Stimulated activated CD8-positive, alpha-beta memory T cell treated with anti-CD3 and anti-CD28 coated beads, Interleukin-7, amount 100 ng/mL, for 48 hours (primary cell): Measurements from ENCODE around the gene ZNF74.
"Not testable (repeated sequence)": the region's sequence is repeated elsewhere in the genome, so short reads cannot be mapped to it uniquely, and the experiment has no call there.

Experiments used
- DNase-seq, 2 donors: peaks; one replicate each; pipeline ENCODE4 v3.0.0-alpha.2; 2020; ENCODE audit warnings: low read depth in 1 of 2; ENCODE audit errors: extremely low read depth in 1 of 2

Gene ZNF74

DNA sequence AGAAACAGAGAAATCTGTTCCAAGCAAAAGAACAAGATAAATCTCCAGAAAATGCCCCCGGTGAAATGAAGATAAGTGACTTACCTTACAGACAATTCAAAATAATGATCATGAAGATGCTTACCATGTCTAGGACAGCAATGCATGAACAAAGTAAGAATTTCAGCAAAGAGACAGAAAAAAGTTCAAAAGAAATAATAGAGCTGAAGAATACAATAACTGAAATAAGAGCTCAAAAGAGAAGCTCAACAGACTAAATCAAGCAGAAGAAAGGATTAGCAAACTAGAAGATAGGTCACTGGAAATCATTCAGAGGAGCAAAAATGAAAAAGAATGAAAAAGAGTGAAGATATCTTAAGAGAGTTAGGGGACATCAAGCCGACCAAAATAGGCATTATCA, 19.8 kb upstream of the ZNF74 start:
- DNase-seq, result not testable (repeated sequence)

DNA sequence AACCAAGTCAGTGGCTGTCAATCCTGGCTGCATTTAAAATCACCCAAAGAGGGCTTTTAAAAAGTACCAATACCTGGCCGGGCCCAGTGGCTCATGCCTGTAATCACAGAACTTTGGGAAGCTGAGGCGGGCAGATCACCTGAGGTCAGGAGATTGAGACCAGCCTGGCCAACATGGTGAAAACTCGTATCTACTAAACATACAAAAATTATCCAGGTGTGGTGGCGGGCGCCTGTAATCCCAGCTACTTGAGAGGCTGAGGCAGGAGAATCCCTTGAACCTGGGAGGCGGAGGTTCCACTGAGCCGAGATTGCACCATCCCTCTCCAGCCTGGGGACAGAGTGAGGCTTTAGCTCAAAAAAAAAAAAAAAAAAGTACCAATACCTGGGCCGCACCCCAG, 17.7 kb upstream of the ZNF74 start:
- DNase-seq, result not testable (repeated sequence)

DNA sequence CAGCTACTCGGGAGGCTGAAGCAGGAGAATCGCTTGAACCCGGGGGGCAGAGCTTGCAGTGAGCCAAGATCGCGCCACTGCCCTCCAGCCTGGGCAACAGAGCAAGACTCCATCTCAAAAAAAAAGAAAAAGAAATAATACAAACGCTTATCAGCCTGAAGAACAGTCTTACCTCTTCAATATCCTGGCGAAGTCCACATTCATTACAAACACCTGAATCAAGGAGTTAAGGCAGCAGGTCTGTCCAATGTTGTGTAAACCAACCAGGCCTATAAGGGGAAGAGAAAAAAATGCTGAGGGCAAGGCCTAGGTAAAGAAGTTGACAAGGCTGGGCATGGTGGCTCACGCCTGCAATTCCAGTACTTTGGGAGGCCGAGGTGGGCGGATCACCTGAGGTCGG, 17.0 kb upstream of the ZNF74 start:
- not testable (repeated sequence) for DNase-seq

GRCh38 chr22:20378110-20378509, 15.8 kb upstream of the ZNF74 start:
- no peak for DNase-seq

- DNase-seq, result not testable (repeated sequence)
Observed at GRCh38 chr22:20378684-20379083, 15.3 kb upstream of the ZNF74 start.

DNA sequence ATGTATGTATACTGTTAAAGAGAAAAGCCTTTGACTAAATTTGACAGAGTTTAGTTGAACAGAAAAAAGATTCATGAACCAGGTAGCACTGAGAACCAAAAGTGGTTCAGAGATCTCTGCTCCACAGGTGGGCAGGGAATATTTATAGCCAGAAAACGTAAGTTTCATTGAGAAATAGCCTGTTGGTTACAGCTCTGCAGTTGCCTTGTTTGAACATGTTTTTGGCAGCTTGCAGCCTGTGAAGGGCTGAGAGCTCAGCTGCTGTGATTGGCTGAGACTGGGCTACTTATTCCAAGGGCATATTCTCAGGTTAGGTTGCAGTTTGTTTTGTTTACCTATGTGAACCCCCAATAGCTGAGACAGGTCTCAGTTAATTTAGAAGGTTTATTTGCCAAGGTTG, 13.5 kb upstream of the ZNF74 start:
- DNase-seq, result no peak

- DNase-seq, result no peak
Observed at GRCh38 chr22:20383538-20383937, 10.4 kb upstream of the ZNF74 start.

DNA sequence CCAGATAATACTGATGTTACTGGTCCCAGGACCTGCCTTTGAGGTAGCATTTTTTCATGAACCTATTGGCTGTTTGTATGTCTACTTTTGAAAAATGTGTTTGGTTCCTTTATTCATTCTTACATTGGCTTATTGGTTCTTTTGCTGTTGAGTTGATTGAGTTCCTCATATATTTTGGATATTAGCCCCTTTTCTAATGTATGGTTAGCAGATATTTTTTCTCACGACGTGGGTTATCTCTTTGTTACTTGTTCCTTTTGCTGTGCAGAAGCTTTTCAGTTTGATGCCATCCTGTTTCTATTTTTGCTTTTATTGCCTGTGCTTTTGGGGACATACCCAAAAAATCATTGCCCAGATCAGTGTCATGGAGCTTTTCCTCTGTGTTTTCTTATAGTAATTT, 9.8 kb upstream of the ZNF74 start:
- no peak for DNase-seq

- no peak for DNase-seq
Observed at GRCh38 chr22:20384865-20385264, 9.1 kb upstream of the ZNF74 start.

GRCh38 chr22:20386336-20386735, 7.6 kb upstream of the ZNF74 start:
- DNase-seq, result no peak

GRCh38 chr22:20386972-20387371, 7.0 kb upstream of the ZNF74 start:
- DNase-seq, result no peak

DNA sequence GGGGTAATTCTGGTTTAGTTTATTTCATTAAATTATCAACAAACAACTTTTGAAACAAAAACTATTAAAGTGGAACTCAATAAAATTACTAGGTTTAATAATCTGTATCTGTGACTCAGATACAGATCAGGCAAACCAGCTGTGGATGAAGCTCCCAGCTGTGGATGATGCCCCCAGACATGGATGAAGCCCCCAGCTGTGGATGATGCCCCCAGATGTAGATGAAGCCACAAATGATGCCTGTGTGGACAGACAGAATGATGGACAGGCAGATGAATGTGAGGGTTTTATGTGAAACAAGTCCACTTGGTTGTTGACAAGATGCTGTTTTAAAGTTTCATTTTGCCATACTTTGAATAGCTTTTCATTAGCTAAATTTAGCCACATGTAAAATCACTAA, 5.8 kb upstream of the ZNF74 start:
- DNase-seq, result no peak

DNA sequence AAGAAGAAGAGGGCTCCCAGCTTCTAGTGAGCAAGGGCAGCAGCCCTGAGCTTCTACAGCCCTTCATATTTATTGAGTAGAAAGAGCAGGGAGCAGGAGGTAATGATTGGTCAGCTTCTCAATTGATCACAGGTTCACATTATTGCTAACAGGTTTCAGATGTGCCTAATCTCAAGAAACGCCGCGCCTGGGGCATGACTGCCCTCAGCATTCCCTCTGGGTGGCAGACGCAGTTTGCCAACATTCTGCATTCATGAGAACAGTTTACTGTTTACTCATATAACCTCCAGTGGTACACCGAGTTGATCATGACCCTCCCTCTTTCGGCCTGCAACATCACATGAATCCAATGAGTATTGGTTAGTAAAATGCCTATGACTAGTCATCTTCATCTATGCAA, 4.7 kb upstream of the ZNF74 start:
- no peak for DNase-seq

- DNase-seq, result no peak
Observed at GRCh38 chr22:20390394-20390907, 3.5 kb upstream of the ZNF74 start.

DNA sequence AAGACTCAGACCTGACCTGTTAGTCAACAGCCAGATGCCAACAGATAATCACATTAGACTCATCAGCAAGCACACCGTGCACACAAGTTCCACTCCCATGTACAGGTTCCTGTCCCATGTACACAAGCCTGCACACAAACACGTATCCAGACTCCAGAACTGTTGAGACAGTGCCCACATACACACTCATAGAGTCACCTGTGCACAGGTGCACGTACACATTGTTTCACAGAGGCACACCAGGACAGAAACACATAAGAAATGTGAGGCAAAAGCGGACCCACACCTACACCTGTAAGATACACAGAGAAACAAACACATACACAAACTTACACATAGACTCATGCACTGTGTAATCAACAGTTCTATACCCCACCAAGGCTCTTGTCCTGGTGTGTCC, 2.7 kb upstream of the ZNF74 start:
- DNase-seq, result no peak

DNA sequence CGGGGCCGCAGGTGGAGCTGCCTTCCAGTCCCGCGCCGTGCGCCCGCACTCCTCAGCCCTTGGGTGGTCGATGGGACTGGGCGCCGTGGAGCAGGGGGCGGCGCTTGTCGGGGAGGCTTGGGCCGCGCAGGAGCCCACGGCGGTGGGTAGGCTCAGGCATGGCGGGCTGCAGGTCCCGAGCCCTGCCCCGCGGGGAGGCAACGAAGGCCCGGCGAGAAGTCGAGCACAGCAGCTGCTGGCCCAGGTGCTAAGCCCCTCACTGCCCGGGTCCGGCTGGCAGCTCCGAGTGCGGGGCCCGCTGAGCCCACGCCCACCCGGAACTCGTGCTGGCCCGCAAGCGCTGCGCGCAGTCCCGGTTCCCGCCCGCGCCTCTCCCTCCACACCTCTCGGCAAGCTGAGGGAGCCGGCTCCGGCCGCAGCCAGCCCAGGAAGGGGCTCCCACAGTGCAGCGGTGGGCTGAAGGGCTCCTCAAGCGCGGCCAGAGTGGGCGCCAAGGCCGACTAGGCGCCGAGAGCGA, 1.5 kb upstream of the ZNF74 start:
- DNase-seq, result not testable (repeated sequence)

DNA sequence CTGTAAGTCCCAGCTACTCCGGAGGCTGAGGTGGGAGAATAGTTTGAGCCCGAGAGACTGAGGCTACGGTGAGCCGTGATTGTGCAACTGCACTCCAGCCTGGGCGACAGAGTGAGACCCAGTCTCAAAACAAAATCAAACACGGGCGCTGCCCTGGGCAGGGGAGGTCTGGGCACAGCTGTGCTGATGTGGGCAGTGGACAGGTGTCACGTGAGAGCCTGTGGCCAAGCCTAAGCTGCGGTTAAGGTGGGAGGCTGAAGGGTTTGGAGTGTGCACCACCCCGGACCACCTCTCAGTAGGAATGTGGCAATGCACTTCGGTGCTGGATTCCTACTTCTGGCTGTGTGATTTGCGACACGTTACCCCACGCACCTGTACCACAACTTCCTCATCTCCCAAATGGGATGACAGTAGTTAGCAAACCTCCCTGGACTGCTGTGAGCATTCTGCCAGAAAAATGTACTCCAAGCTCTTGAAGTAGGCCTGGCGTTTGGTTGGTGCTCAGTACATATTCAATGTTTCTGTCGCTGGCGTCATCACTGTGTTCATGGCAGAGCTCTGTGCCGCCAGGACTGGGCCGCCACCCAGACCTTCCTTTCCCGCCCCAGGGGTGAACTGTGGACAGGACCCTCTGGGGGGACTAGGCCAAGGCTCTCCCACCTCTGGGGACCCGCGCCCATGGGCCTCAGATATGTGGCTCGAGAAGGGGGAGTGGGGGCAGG, 807 bp upstream of the ZNF74 start:
- no peak for DNase-seq

GRCh38 chr22:20395181-20395906, 1.4 kb downstream of the ZNF74 start:
- no peak for DNase-seq

DNA sequence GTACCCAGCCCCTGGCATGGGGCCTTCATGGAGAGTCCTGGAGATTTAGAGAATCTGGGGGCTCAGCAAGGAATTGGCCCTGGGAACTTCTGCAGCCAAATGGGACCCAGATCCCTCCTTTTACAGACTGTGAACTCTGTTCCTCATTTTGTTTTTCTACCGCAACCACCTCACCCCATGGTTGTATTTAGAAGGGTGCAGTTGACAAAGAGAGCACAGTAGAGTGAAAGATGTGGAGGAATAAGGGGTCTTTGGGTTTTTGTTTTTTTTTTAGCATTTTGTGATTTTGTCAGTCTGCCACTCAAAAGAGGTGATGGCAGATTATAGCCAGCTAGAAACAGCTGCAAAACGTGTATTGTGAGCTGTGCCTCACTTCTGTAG, 1.9 kb downstream of the ZNF74 start:
- no peak for DNase-seq

DNA sequence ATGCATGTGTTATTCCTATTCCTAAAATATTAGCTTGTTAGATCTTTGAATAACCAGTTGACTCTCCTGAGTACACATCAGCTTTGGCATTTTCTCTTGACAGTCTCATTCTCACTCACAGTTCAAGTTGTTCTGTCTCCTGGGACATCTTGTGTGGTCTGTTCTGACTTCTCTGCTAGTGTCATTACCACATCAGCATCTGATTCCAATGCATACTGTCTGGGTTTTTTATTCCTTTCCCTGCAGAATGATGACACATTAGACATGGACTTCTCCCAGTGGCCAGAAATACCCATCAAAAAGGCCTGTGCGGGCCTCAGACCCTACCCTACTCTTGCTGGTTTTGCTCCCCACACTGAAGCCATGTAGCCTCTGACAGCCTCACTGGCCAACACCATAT, 2.7 kb downstream of the ZNF74 start:
- DNase-seq, result no peak

DNA sequence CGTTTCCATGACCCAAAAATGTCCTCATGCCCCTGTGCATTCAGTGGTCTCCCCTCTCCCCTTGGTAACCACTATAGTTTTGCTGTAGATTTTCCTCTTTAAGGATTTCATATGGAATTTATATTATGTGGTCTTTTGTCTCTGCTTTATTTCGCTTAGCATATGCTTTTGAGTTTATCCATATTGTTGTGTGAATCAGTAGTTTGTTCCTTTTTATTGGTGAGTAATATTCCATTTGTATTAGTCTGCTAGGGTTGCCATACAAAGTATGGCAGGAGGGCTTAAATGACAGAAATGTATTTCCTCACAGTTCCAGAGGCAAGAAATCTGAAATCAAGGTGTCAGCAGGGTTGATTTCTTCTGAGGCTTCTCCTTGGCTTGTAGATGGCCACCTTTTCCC, 3.5 kb downstream of the ZNF74 start:
- DNase-seq, result no peak

- DNase-seq, result no peak
Observed at GRCh38 chr22:20398420-20398819, 4.5 kb downstream of the ZNF74 start.
